HepG2 (cell line): ENCODE data around the gene FOXS1. TPM values are rescaled to one million over a fixed set of nuclear protein-coding genes. Genes with fewer than 3 reads are reported as not detected.
A peak's percentile ranks its signal among the peaks of the same experiment; 100 is the strongest.

ENCODE experiments used
- ERF ChIP-seq: IDR thresholded peaks from 2 replicates; pipeline ENCODE4 v1.6.1; 2018; ENCODE audit warnings: missing biosample characterization, missing genetic modification reagents
- FOXO1 ChIP-seq: sonication (generic); formaldehyde crosslinking; IDR thresholded peaks from 2 replicates; pipeline ENCODE4 v1.4.0; 2020; ENCODE audit warnings: missing genetic modification reagents
- HDAC2 ChIP-seq: sonication (generic); formaldehyde crosslinking; IDR thresholded peaks from 2 replicates; pipeline ENCODE4 v1.4.0; 2020; ENCODE audit warnings: missing genetic modification reagents
- HOXA3 ChIP-seq: sonication (generic); formaldehyde crosslinking; IDR thresholded peaks from 2 replicates; pipeline ENCODE4 v1.5.0; 2020; ENCODE audit warnings: missing genetic modification reagents
- HOXA9 ChIP-seq: sonication (generic); formaldehyde crosslinking; IDR thresholded peaks from 2 replicates; pipeline ENCODE4 v1.8.1; 2022; ENCODE audit warnings: missing genetic modification reagents, mild to moderate bottlenecking, moderate library complexity, borderline replicate concordance
- IKZF1 ChIP-seq: fragments of 450-650 bp; IDR thresholded peaks from 2 replicates; pipeline ENCODE4 v1.7.1; 2016
- REXO4 ChIP-seq: sonication (generic); formaldehyde crosslinking; IDR thresholded peaks from 2 replicates; pipeline ENCODE4 v1.8.0; 2022; ENCODE audit warnings: missing genetic modification reagents, mild to moderate bottlenecking, borderline replicate concordance
- SRSF9 ChIP-seq: fragments of 200-400 bp; formaldehyde crosslinking; IDR thresholded peaks from 2 replicates; pipeline ENCODE4 v1.6.1; 2018; ENCODE audit warnings: borderline replicate concordance, mild to moderate bottlenecking, low read depth, low read length; ENCODE audit not compliant: insufficient read depth, poor library complexity, severe bottlenecking
- TARDBP ChIP-seq: sonication (generic); formaldehyde crosslinking; IDR thresholded peaks from 2 replicates; pipeline ENCODE4 v1.8.0; 2022; ENCODE audit warnings: mild to moderate bottlenecking, missing genetic modification reagents
- TCF7L2 ChIP-seq: IDR thresholded peaks from 2 replicates; pipeline ENCODE4 v1.6.1; 2011; ENCODE audit warnings: mild to moderate bottlenecking, low read depth, low read length, moderate library complexity
- TFE3 ChIP-seq: IDR thresholded peaks from 2 replicates; pipeline ENCODE4 v1.6.1; 2016
- U2AF1 ChIP-seq: fragments of 200-400 bp; formaldehyde crosslinking; optimal IDR thresholded peaks from 2 replicates; pipeline ENCODE3; 2017; ENCODE audit warnings: mild to moderate bottlenecking, low read depth, low read length
- WIZ ChIP-seq: sonication (generic); formaldehyde crosslinking; IDR thresholded peaks from 2 replicates; pipeline ENCODE4 v1.5.1; 2020; ENCODE audit warnings: mild to moderate bottlenecking, missing genetic modification reagents
- YEATS4 ChIP-seq: sonication (generic); formaldehyde crosslinking; IDR thresholded peaks from 2 replicates; pipeline ENCODE4 v1.4.0; 2020; ENCODE audit warnings: missing genetic modification reagents, borderline replicate concordance
- ZFP62 ChIP-seq: sonication (generic); formaldehyde crosslinking; IDR thresholded peaks from 2 replicates; pipeline ENCODE4 v1.4.0; 2020; ENCODE audit warnings: missing genetic modification reagents
- ZNF225 ChIP-seq: sonication (generic); formaldehyde crosslinking; IDR thresholded peaks from 2 replicates; pipeline ENCODE4 v1.4.0; 2020; ENCODE audit warnings: mild to moderate bottlenecking, missing genetic modification reagents
- ZNF329 ChIP-seq: sonication (generic); formaldehyde crosslinking; IDR thresholded peaks from 2 replicates; pipeline ENCODE4 v1.9.0; 2021; ENCODE audit warnings: low read depth, mild to moderate bottlenecking, missing genetic modification reagents
- ZNF501 ChIP-seq: sonication (generic); formaldehyde crosslinking; IDR thresholded peaks from 2 replicates; pipeline ENCODE4 v1.5.1; 2020; ENCODE audit warnings: mild to moderate bottlenecking, moderate library complexity, missing genetic modification reagents
- ZNF644 ChIP-seq: IDR thresholded peaks from 2 replicates; pipeline ENCODE4 v1.6.1; 2016; ENCODE audit warnings: low read depth
- ZNF7 ChIP-seq: IDR thresholded peaks from 2 replicates; pipeline ENCODE4 v1.6.1; 2016; ENCODE audit warnings: missing biosample characterization, missing genetic modification reagents
- ZNF710 ChIP-seq: sonication (generic); formaldehyde crosslinking; IDR thresholded peaks from 2 replicates; pipeline ENCODE4 v1.5.0; 2020; ENCODE audit warnings: mild to moderate bottlenecking, missing genetic modification reagents, borderline replicate concordance
- ZNF75D ChIP-seq: sonication (generic); formaldehyde crosslinking; IDR thresholded peaks from 2 replicates; pipeline ENCODE4 v1.8.1; 2023; ENCODE audit warnings: missing genetic modification reagents, mild to moderate bottlenecking, borderline replicate concordance
- polyA plus RNA-seq, 8 experiments: library from polyadenylated mRNA; depleted of rRNA in 3 of 8; stranded (reverse) in 7 of 8; unstranded in 1 of 8; fragments of >200 nt; fragmentation: Illumina TruSeq in 4 of 8; extraction: Trizol in 4 of 8; gene quantifications; 2 replicates each; pipeline versions ENCODE4 v1.2.1 to v1.2.3, GENCODE V29; 2011 to 2016; ENCODE audit warnings: low read depth in 4 of 8, missing spikeins in 1 of 8, mixed read lengths in 1 of 8; ENCODE audit not compliant: insufficient read depth in 1 of 8
- total RNA-seq, 5 experiments: library from RNA; depleted of rRNA; stranded (reverse); fragments of >200 nt; fragmentation: Illumina TruSeq; extraction: Trizol; gene quantifications; 2 replicates each; pipeline ENCODE4 v1.2.3, GENCODE V29; 2016; ENCODE audit warnings: low read depth in 1 of 5
- TF ChIP-seq, protein P1 (sequence below): IDR thresholded peaks from 2 replicates; pipeline ENCODE4 v1.6.1; 2018; ENCODE audit warnings: missing genetic modification reagents, mild to moderate bottlenecking, missing compliant biosample characterization
- TF ChIP-seq, protein P2 (sequence below): sonication (generic); formaldehyde crosslinking; IDR thresholded peaks from 2 replicates; pipeline ENCODE4 v1.8.1; 2023; ENCODE audit warnings: mild to moderate bottlenecking, moderate library complexity, missing genetic modification reagents

FOXS1 gene
- total and polyA plus RNA-seq, 2 of the 13 experiments (the other 11 are each of a cell fraction or from before 2014, with no cell fraction given), result not detected

DNA sequence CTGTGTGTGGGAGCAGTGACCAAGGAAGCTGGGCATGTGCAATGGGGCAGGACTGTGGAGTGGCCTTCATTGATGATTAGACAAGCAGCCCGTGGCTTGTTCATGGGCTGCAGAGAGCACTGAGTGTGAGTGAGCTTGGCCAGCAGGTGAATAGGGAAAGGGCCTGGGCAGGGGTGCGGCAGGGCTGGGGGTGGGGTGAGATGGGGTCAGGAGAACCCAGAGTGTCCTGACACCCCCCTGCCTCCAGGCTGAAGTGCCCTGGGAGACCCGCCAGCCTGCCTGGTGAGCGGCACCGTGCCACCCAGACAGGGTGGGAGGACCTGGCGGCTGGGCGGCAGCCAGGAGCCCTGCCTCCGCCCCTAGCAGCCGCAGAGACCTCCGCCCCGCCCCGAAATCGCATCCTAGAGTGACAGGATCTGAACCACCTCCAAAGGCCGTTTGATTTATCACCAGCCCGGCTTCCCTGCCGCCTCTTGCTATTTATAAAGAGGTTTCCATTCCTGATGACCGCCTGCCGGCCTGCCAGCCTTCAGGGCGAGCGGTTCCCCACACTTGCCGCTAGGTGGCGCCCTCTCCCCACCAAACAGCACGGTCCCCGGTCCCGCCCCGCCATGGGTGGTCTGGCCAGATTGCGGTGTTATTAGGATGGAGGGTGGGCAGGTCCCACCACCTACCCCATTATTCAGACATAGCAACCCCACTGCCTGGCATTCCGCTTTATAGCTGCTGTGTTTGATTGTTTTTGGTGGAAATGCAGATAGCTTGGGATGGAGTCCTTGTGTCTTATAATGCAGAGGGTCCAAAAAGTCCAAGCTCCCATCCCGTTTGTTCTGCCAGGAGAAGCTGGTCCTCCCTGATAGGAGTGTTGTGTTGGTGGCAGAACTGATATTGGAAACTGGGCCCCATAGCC, 22.7 kb downstream of the FOXS1 start (continued):
- TF ChIP-seq TFE3 (CRISPR knock-in tag) (no peak), SRSF9 (no peak), TCF7L2 (no peak), HOXA3 (no peak; the same call in 1 of the 2 replicates), ZNF710 (CRISPR knock-in tag) (no peak), TARDBP (CRISPR knock-in tag) (no peak), ERF (CRISPR knock-in tag) (no peak), IKZF1 (no peak), REXO4 (CRISPR knock-in tag) (no peak), WIZ (CRISPR knock-in tag) (no peak), ZNF644 (CRISPR knock-in tag) (no peak), HDAC2 (no peak), ZNF501 (0 out of 2 replicates have a peak, but pooled peaks have one; percentile 14), U2AF1 (peak; percentile 64), ZNF75D (no peak), ZFP62 (no peak), ZNF225 (CRISPR knock-in tag) (no peak), ZNF329 (no peak), FOXO1 (CRISPR knock-in tag) (no peak), ZNF7 (CRISPR knock-in tag) (no peak), YEATS4 (CRISPR knock-in tag) (no peak), HOXA9 (CRISPR knock-in tag) (no peak)
- TF ChIP-seq, protein P1, sequence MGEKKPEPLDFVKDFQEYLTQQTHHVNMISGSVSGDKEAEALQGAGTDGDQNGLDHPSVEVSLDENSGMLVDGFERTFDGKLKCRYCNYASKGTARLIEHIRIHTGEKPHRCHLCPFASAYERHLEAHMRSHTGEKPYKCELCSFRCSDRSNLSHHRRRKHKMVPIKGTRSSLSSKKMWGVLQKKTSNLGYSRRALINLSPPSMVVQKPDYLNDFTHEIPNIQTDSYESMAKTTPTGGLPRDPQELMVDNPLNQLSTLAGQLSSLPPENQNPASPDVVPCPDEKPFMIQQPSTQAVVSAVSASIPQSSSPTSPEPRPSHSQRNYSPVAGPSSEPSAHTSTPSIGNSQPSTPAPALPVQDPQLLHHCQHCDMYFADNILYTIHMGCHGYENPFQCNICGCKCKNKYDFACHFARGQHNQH (CRISPR knock-in tag), result peak; percentile 46; the same call in 1 of the 2 replicates
- TF ChIP-seq, protein P2, sequence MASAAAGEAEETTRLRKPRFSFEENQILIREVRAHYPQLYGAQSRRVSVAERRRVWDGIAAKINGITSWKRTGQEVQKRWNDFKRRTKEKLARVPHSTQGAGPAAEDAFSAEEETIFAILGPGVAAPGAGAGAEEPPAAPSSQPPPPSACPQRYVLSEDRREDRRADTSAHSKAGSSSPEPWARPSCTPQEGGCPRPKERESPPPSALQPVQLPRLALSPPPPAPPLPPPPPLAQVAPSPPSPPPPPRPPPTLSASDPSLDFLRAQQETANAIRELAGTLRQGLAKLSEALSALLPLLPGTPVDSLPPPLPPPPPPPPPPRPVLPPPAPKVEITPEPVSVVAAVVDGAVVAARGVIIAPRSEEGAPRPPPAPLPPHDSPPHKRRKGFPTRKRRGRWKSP (CRISPR knock-in tag), result no peak
